ENCODE results near the gene RSU1.

RSU1 gene

DNA sequence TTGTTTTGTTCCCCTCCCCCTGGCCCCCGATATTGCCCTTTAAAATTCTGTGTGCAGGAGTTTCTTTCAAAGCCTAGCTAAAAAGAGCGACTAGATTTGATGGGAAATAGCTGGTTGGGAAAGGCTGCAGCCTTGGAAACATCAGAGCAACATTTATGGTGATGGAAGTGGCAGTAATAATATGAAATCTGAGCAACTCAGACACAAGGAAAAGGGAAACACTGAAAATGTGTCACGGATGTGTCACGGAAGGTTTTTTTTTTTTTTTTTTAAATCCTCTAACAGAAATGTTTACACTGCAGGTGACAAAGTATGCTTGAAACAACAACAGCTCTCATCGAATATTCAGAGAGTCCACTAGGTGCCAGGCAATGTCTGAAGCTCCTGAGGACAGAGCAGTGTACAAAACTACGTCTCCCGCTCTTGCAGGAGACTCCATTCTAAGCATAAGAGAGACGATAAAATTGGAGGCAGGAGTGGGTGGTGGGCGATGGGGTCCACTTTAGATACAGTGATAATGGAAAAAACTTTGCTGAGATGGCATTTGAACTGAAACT is 143.0 kb downstream of the RSU1 start:
- peak; percentile 13 for DNase-seq (ENCODE audit: low spot score)

DNA sequence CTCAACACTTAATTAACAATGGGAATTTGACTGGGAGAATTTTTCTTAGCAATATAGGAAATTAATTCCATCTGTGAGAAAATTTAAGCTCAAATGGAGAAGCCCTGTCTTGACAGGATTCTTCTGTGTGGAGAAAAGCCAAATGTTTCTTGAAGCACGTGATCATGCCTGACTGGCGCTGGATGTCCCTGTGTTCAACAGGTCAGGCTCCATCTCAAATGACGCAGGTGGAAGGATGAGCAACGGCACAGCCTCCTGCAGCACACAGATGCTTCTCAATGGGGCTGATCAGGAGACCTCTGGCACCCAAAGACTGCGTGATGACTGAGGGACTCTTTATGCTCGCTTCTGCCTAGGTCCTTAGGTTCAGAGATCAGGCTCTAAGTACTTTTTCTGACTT is 143.8 kb downstream of the RSU1 start:
- DNase-seq (ENCODE audit: low spot score), result no peak

DNA sequence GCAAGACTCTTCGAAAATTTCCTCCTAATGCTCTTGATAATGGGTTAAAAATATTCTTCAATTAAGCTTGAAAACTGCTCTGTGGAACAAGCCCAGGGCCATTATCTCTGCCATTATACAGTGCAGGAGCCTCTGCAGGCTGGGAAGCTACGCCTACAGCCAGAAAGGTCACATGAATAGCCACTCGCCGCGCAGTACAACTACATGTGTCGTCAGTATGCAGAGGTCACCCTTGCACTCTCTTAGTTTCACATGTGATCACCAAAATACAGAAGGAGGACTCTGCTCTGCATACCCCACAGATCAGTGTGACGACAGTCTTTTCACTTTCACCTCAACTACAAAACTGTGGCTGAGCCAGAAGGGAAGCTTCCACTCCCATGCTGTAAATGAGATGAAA is 153.8 kb downstream of the RSU1 start:
- no peak for DNase-seq (ENCODE audit: low spot score)

DNA sequence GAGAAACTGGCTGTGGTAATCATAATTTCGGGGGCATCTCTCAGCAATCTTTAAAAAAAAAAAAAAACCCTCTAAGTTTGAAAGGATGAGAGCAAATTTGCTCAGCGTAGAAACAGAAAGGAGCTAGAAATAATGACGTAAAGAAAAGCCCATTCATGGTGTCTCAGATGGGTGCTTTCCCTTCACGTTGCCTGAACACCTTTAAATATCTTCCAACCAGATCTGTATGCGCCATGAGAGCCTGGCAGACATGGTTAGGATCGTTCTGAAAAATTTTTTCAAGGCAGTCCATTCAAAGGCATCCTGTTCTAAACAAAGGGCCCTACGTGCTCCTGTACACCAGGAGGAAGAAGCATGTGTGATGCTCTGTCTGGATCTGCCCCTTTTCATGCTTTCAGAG is 154.3 kb downstream of the RSU1 start:
- no peak for DNase-seq (ENCODE audit: low spot score)

DNA sequence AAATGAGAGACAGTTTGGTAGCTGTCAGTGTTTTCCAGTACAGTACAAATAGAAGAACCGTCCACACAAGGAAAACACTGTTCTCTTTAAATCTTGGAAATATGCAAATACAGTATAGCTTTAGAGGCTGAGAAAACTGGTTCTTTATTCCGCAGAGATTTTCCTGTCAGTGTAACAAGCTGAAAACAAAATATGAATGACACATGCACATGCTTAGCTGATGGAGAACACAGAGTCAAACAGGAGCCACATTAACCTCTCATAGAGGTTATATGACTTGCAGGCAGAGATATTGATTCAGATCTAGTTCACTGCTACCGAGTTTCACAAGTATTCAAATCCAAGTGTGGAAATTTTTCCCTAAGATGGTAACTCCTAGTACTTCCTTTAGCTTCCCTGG is 160.3 kb downstream of the RSU1 start:
- DNase-seq (ENCODE audit: low spot score), result no peak

DNA sequence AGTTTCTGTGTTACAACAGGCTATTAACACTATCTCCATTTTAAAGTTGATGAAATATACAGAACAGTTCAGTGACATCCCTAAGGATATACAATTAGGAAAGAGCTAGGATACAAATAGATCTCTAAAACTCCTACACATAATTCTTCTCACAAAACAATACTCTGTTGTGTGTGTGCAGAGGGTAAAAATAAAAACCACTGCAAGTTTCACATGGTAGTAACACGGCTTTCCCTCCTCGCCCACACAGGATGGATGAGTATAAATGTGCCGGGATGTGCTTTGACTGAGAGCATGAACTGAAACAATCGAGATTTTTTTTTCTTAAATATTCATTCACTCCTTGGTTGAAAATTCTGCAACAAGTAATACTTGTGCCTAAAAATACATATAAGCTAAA is 164.0 kb downstream of the RSU1 start:
- no peak for DNase-seq (ENCODE audit: low spot score)

DNA sequence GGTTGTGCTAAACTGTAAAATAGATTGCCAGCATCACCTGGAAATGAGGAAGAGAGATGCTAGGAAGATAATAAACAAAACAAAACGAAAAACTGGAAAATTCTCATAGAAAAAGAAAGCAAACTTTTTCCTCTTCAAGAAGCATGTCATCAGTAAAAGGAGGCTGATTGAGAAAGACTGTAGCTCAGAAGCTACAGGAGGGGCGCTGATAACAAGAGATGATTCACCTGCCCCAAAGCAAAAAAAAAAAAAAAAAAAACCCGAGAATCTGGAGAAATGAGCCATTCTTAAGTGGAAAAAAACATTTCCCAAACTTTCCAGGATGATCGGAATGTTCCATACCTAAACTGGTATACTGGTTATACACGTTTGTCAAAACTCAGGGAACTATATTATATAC is 165.1 kb downstream of the RSU1 start:
- no peak for DNase-seq (ENCODE audit: low spot score)

DNA sequence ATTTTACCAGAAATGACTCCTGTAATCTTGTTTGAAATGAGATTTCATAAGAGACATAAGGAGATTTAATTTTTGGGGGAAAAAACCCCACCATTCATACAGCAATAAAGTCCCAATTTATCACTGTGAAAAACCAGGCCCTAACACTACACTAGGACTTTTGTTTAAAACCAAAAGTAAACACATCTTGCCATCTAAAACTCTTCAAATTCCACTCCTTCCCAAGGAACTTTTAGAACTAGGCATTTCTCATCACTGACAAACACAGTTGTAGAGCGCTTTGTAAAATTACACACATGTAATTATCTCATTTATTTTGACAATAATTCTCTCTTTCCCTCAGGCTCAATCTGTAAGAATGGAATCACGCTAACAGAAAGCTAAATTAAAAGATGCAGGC is 167.5 kb downstream of the RSU1 start:
- DNase-seq (ENCODE audit: low spot score), result no peak

DNA sequence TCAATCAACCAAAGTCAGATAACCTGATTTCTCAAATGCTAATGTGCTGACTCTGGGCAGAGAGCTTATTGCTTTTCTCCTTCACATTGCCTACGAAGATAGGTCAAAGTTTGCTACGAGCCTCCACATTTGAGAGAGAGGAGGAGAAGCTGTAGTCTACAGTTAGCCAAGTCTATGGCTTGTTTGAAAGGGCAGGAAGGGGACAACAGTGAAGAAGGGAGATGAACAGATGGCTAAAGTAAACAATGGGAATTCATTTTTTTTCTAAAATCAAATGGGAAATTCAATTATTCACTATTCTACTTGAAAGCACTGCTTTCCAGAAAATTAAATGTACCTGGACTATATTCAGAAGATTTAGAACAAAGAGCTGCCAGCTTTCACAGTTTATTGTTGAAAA is 168.9 kb downstream of the RSU1 start:
- no peak for DNase-seq (ENCODE audit: low spot score)

DNA sequence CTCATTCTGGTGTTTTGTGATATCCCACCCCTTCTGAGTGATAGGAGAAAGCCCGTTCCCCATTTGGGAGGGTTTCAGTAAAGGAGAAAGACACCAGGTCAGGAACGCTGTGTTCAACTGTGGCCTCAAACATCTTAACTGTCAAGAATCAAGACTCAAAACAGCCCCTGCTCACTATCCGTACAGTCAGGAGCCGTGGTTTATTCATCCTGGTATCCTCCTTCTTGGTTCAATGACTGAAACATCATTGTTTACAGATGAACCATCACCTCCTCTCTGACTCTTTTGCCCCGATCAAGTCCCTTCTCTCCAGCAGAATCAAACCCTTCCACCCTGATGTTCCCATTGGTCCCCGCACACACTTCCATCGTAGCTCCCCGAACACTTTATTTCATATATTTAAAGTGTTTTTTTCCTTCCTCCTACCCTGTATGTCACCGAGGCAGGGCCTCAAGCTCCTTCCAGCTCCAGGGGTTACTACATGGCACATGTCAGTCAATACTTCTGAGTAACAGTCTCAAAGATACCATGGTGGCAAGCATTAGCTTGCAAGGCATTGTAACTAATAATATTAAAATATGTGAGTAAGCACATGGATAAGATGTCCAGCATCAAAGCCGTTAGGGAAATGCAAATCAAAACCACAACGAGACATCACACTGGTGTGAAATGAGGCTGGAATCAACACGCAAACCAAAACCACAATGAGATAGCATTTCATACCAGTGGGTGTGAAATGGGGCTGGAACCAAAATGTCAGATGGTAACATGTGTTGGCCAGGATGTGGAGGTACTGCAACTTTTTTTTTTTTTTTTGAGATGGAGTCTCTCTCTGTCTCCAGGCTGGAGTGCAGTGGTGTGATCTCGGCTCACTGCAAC is 170.8 kb downstream of the RSU1 start:
- DNase-seq (ENCODE audit: low spot score), result peak; percentile 9

DNA sequence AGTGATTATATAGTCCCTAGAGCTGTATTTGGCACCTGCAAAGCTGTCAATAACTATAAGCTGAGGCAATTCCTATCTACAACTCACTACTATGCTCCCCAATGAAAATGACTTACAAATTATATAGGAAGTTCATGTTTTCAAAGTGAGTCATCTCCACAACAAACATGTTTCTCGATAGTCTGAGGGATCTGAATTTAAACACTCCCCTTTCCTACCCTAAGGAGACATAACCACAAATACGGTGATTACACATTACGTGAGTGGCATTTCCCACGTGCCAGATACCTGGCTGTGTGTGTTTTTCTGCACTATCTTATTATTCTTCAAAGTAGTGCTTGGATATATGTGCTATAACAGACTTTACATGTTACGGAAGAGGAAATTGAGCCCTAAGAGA is 173.1 kb downstream of the RSU1 start:
- peak; percentile 48 for DNase-seq (ENCODE audit: low spot score)

DNA sequence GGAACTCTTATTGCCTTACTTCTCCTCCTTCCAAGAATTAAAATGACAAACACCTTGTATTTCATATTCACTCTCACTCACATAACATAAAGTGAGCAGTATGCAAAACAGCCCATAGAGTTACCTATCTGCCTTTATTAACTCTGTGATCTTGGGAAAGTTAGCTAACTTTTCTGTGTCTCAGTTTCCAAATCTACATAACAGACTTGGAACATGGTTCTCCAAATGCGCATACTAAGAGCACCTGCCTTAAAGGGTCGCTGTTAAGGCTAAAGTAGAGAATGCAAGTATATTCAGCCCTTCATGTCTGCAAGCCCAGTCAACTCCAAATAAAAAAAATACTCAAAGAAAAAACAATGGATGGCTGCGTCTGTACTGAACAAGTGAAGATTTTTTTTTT is 173.7 kb downstream of the RSU1 start:
- DNase-seq (ENCODE audit: low spot score), result no peak

DNA sequence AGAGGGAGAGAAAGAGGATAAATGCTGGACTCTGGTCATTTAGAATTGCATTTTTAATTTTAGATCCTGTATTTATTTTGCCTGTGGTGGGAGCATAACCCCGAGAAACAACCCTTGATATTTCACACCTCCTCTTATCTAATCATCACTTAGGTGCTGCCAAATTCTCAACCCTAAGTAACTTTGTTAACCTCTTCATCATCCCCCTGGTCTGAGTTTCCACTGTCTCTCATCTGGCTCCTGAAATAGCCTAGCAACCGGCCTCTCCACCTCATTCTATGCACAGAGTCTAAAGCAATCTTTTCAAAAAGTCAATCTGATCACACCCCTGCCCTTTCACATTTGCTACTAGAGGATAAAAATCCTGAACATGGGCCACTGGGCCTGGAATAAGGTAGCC is 177.1 kb downstream of the RSU1 start:
- DNase-seq (ENCODE audit: low spot score), result no peak

DNA sequence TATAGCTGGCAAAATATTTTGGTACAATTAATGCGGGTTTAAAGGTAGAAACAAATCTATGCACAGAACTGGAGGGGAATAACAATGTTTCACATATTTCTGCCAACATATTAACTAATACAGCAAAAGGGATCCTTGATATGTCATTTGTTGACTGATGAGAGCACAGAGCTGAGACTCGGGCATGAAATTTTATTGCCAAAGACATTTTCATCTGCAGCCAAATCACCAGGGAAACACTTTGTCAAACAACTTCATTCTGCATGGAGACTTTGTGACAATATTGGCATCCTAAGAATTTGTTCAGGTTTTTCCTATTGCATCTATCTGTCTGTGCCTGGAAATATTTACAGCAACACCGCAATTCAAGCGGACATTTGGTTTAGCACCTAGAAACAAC is 177.8 kb downstream of the RSU1 start:
- no peak for DNase-seq (ENCODE audit: low spot score)

DNA sequence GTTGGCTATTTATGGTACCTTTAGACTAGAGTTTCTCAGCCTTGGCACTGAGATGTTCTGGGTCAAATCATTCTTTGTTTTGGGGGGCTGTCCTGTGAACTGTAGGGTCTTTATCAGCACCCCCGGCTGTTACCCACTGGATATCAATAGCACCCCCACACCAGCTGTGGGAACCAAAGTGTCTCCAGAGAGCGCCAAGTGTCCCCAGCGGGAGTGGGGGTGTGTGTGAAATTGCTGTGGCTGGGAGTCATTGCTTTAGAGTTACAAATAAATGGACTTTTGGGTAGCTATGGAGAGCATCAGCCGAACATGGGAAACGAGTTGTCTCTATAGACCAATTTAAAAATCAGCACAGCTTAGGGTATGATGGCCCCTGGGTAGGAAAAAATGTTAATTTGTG is 184.2 kb downstream of the RSU1 start:
- DNase-seq (ENCODE audit: low spot score), result no peak

DNA sequence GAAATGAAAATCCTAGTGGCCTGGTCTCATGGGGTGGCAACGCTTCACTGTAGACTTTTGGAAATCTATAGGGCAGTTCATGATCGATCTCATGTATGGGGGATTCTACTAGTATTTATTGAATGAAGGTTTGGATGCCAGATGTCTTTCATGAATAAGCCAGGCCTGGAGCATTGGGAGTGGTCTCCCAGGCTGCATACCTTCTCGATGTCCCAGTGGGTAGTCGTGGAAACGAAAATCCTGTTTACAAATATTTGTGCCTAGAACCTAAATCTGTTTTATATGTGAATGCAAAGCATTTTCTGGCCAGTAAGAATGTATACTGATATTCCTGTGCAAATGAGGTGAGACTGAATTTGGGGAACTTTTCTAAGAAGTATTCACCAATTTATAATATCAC is 190.5 kb downstream of the RSU1 start:
- no peak for DNase-seq (ENCODE audit: low spot score)

DNA sequence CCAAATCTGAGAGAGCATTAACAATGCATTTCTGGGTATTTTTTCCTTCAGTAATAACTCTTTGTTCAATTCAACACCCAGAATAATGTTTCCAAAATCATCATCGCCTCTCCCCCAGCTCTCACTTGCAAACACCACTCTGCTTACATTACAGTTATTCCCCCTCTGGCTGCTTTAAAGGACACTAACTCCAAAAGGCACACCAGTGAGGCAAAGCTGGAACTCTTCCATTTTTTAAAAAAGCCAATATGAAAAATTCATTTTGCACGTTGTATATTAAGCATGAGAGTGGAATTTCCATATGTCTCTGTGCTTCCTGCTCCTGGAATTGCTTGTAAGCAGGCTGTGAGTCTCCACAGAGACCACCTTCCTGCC is 204.3 kb downstream of the RSU1 start:
- DNase-seq (ENCODE audit: low spot score), result no peak

DNA sequence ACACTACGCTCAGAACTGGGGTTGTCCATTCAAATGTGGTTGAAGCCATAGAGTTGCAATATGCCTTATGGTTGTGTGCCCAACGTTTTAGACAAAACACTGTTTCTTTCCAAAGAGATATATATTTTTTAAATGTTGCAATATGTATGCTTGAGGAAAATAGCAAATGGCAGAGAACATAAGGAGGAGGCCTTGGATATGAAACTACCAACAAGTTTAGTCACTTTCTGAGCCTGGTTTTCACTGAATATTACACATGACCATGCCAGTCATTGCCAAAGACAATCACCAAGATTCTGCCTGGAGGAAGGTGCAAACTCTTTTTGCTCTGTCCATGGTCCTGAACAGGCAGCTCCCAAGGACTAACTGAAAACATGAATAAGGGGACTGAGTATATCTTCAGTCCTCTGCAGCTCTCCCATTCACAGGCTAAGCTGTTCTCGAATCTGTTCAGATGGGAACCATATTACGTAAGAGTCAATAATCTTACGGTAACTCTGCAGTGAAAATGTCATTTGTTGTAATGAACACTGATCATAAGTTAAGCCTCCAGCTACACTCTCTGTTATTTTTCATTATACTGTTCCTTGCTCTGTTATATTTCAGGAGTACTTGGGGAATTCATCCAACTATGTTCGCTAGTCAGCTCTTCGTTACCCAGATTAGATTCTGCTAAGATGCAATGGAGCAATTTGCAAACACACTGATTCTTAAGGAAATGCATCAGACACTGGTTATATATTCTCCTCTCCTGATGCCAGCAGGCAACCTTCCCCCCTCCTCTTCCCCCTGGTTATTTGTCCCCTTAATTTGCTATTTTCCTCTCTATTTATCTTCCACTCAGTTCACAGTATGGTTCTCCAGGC is 204.9 kb downstream of the RSU1 start:
- peak; percentile 37 for DNase-seq (ENCODE audit: low spot score)

DNA sequence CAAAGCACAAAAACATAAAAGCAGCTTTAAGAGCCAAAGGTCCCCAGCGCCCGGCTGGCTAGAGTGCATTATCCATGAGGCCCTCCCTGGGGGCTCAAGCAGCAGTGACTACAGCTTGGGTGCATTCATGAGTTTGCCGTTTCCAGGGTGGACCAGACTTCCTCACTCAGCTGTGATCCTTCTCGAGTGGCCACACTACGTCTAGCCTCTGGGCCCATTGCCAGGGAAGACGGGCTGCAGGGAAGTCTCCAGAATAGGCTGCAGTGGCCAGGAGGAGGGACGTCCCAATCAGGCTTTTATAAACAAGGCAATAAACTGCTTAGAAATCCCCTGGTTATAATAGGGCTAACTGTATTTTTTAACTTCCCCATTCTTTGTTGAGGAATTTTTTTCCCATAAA is 206.2 kb downstream of the RSU1 start:
- no peak for DNase-seq (ENCODE audit: low spot score)

DNA sequence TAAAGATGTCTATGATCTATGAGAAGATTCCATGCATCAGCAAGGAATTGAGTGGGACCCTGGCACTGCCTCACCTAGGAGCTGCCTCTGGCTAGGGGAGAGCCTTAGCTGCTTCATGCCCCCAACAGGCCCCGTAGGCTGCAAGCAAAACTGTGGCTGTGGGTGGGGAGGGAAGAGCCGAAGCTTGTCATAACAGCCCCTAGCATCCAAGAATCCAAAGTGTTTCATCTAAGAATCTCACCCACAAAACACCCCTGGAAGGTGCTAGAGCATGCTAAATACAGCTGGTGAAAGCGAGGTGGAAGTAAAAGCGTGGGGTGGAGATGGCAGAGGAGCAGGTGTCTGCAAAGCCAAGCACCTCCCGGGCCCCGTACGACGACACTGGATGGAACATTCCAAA is 208.0 kb downstream of the RSU1 start:
- no peak for DNase-seq (ENCODE audit: low spot score)

DNA sequence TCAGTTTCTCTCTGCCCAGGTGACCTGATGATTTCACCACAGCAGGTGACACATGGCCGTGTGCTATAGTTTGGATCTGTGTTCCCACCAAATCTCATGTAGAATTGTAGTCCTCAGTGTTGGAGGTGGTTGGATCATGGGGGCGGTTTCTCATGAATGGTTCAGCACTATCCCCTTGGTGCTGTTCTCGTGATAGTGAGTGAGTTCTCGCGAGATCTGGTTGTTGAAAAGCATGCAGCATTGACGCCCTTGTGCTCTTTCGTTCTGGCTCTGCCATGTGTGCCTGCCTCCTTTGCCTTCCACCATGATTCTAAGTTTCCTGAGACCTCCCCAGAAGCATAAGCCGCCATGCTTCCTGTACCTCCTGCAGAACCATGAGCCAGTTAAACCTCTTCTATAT is 210.3 kb downstream of the RSU1 start:
- no peak for DNase-seq (ENCODE audit: low spot score)

DNA sequence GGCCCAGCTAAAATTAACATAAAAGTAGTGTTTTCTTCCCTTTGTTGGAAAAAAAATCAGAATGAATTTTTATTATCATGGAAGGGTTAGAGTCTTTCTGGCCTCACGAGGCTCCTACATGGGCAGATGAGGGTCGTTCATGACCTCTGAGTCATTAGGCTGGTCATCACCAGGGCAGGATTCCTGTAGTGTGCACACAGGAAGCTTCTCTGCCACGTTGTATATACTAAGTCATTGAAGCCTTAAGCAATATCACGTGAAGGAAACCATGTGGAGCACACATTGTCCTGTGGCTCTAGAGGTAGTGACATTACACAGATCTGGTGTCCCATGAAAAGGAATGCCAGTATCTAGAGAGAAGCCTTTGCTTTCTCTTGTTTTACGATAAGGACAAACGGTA is 210.8 kb downstream of the RSU1 start:
- DNase-seq (ENCODE audit: low spot score), result no peak

DNA sequence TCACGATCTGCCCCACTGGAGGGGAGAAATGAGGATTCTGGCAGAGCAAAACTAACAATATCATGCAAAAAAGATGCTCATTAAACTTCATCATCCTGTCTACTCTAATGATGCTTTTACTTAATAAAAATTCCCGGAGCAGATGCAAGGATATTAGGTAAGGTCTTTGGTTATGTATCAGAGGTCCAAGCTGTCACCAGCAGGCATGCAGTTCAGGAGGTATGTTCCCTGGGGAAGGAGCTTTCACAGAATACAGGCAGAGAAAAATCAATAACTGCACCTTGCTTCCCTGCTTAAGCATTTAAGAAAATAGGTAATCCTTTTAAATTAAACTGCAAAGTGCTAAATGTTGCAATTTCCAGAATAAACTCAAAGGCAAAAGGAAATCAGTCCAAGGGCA is 213.9 kb downstream of the RSU1 start:
- no peak for DNase-seq (ENCODE audit: low spot score)

Data from kidney tubule cell (primary cell).